GM23338 (cell line): Measurements from ENCODE around the gene MSH3. TPM values are rescaled to one million over a fixed set of nuclear protein-coding genes. Genes with fewer than 3 reads are reported as not detected.

Source experiments
- ATAC-seq: fragments of 200-7000 bp; cut with Tn5 transposase; 3 replicates; pipeline ENCODE4 v1.9.1; 2020
- DNase-seq: peaks from one replicate; pipeline ENCODE4 v3.0.0-alpha.2; 2015; ENCODE audit warnings: low spot score
- H2AFZ ChIP-seq: fragments of 200-600 bp; sonication (generic); 2 replicates; pipeline ENCODE4 v1.8.0; 2016; ENCODE audit warnings: antibody characterized with exemption, mild to moderate bottlenecking, moderate library complexity
- H3F3A ChIP-seq: fragments of 200-600 bp; sonication (generic); replicated peaks from 2 replicates; pipeline ENCODE4 v1.8.0; 2017; ENCODE audit warnings: antibody characterized with exemption, mixed run types, low read depth
- H3K27ac ChIP-seq: fragments of 200-600 bp; sonication (generic); 2 replicates; pipeline ENCODE4 v1.6.1; 2016; ENCODE audit warnings: low read depth
- H3K27me3 ChIP-seq: fragments of 200-600 bp; sonication (generic); 2 replicates; pipeline ENCODE4 v1.8.0; 2016; ENCODE audit warnings: mild to moderate bottlenecking, mixed run types, moderate library complexity; ENCODE audit not compliant: insufficient read depth
- H3K36me3 ChIP-seq: fragments of 200-600 bp; sonication (generic); 2 replicates; pipeline ENCODE4 v1.8.0; 2016; ENCODE audit warnings: mild to moderate bottlenecking; ENCODE audit not compliant: insufficient read depth
- H3K4me1 ChIP-seq: fragments of 200-600 bp; sonication (generic); 2 replicates; pipeline ENCODE4 v1.8.0; 2016; ENCODE audit warnings: mild to moderate bottlenecking, moderate library complexity; ENCODE audit not compliant: insufficient read depth
- H3K4me2 ChIP-seq: fragments of 200-600 bp; sonication (generic); 2 replicates; pipeline ENCODE4 v1.7.1; 2017; ENCODE audit warnings: mixed run types
- H3K4me3 ChIP-seq: fragments of 200-600 bp; sonication (generic); 2 replicates; pipeline ENCODE4 v1.6.1; 2016; ENCODE audit warnings: mixed run types
- H3K79me2 ChIP-seq: fragments of 200-600 bp; sonication (generic); replicated peaks from 2 replicates; pipeline ENCODE4 v1.8.0; 2017; ENCODE audit warnings: mild to moderate bottlenecking; ENCODE audit not compliant: insufficient read depth
- H3K9me2 ChIP-seq: fragments of 200-600 bp; sonication (generic); 2 replicates; pipeline ENCODE4 v1.8.0; 2017; ENCODE audit not compliant: insufficient read depth
- H4K20me1 ChIP-seq: fragments of 200-600 bp; sonication (generic); replicated peaks from 2 replicates; pipeline ENCODE4 v1.8.0; 2017; ENCODE audit warnings: mild to moderate bottlenecking; ENCODE audit not compliant: insufficient read depth
- H3K27ac Mint-ChIP-seq: 2 replicates; pipeline ENCODE4 v1.8.0; 2020; ENCODE audit warnings: inconsistent platforms, mild to moderate bottlenecking, moderate library complexity, mixed read lengths
- H3K27me3 Mint-ChIP-seq: 3 replicates; pipeline ENCODE4 v1.8.0; 2022; ENCODE audit warnings: low read depth, mild to moderate bottlenecking, moderate library complexity, mixed read lengths, inconsistent platforms; ENCODE audit not compliant: insufficient read depth, poor library complexity
- H3K36me3 Mint-ChIP-seq: 3 replicates; pipeline ENCODE4 v1.8.0; 2021; ENCODE audit warnings: low read depth, mild to moderate bottlenecking, inconsistent platforms, moderate library complexity, mixed read lengths
- H3K4me1 Mint-ChIP-seq: 3 replicates; pipeline ENCODE4 v1.8.0; 2020; ENCODE audit warnings: mild to moderate bottlenecking, inconsistent platforms, mixed read lengths
- H3K4me3 Mint-ChIP-seq: 3 replicates; pipeline ENCODE4 v1.8.0; 2021; ENCODE audit warnings: moderate library complexity, mild to moderate bottlenecking, inconsistent platforms, mixed read lengths
- H3K9me3 Mint-ChIP-seq: 3 replicates; pipeline ENCODE4 v1.8.0; 2020; ENCODE audit warnings: moderate library complexity, mild to moderate bottlenecking, inconsistent platforms, mixed read lengths
- CREB1 ChIP-seq: fragments of 250-450 bp; sonication (Bioruptor Pico); IDR thresholded peaks from 2 replicates; pipeline ENCODE4 v1.5.0; 2020; ENCODE audit warnings: low read depth, mild to moderate bottlenecking, moderate library complexity
- EZH2 ChIP-seq: fragments of 200-600 bp; sonication (generic); IDR thresholded peaks from one replicate; pipeline ENCODE4 v1.8.0; 2017; ENCODE audit warnings: antibody characterized with exemption, mild to moderate bottlenecking, low read depth; ENCODE audit not compliant: unreplicated experiment
- EZH2phosphoT487 ChIP-seq: fragments of 200-600 bp; sonication (generic); IDR thresholded peaks from one replicate; pipeline ENCODE4 v1.8.1; 2018; ENCODE audit warnings: antibody characterized with exemption; ENCODE audit not compliant: unreplicated experiment
- JUNB ChIP-seq: IDR thresholded peaks from one replicate; pipeline ENCODE4 v1.6.1; 2016; ENCODE audit warnings: antibody characterized with exemption; ENCODE audit not compliant: unreplicated experiment
- NANOG ChIP-seq: IDR thresholded peaks from 2 replicates; pipeline ENCODE4 v1.6.1; 2016; ENCODE audit warnings: antibody characterized with exemption, borderline replicate concordance
- POLR2AphosphoS5 ChIP-seq: IDR thresholded peaks from 2 replicates; pipeline ENCODE4 v1.6.1; 2016; ENCODE audit warnings: antibody characterized with exemption, low read depth
- STAT1 ChIP-seq: IDR thresholded peaks from one replicate; pipeline ENCODE4 v1.6.1; 2016; ENCODE audit warnings: antibody characterized with exemption; ENCODE audit not compliant: unreplicated experiment
- ZNF114 ChIP-seq: fragments of 250-450 bp; sonication (Bioruptor Pico); IDR thresholded peaks from 2 replicates; pipeline ENCODE4 v1.5.0; 2020; ENCODE audit warnings: mild to moderate bottlenecking, moderate library complexity
- ZNF331 ChIP-seq: fragments of 250-450 bp; sonication (Bioruptor Pico); IDR thresholded peaks from 2 replicates; pipeline ENCODE4 v1.5.0; 2020; ENCODE audit warnings: low read depth, mild to moderate bottlenecking, moderate library complexity
- polyA plus RNA-seq: library from polyadenylated mRNA; unstranded; fragments of >200 nt; fragmentation: Nextera tagmentation; extraction: Ambion mirVana; gene quantifications from 2 replicates; pipeline ENCODE4 v1.2.1, GENCODE V29; 2016
- total RNA-seq: library from RNA; depleted of rRNA; stranded (reverse); fragments of >200 nt; shearing (Covaris generic); gene quantifications from 2 replicates; pipeline ENCODE4 v1.2.3, GENCODE V29; 2014
- TF ChIP-seq, protein P1 (sequence below): IDR thresholded peaks from 2 replicates; pipeline ENCODE4 v1.6.1; 2016; ENCODE audit warnings: antibody characterized with exemption
- TF ChIP-seq, protein P2 (sequence below): fragments of 250-450 bp; sonication (Bioruptor Pico); IDR thresholded peaks from 2 replicates; pipeline ENCODE4 v1.5.0; 2020; ENCODE audit warnings: mild to moderate bottlenecking, moderate library complexity
- TF ChIP-seq, protein P3 (sequence below): IDR thresholded peaks from one replicate; pipeline ENCODE4 v1.6.1; 2018; ENCODE audit warnings: antibody characterized with exemption; ENCODE audit not compliant: unreplicated experiment

The MSH3 gene
- total and polyA plus RNA-seq, 2 experiments from 2014 or later: 13.3 to 16.6 TPM

DNA sequence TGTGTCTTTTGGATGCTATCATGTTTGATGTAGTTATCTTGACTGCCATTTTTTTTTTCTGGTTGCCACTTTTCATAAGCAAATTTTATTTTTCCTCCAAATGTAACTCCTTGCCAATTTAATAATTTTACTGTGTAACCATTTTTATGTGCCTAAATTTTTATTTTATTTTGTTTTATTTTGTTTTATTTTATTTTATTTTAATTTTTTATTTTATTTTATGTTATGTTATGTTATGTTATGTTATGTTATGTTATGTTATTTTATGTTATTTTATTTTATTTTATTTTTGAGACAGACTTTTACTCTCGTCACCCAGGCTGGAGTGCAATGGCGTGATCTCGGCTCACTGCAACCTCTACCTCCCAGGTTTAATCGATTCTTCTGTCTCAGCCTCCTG, 108.1 kb downstream of the MSH3 start:
- DNase-seq: no peak
- no peak overlapping the region for H3K27ac Mint-ChIP-seq
- H3K27ac ChIP-seq: no peak overlapping the region
- no peaks in the 10 kb centered on the region for H3K27me3 Mint-ChIP-seq
- H2AFZ ChIP-seq: no peak overlapping the region
- H3K9me3 Mint-ChIP-seq: no peaks in the 10 kb centered on the region
- TF ChIP-seq EZH2: no peak
- no peak for TF ChIP-seq EZH2phosphoT487
- no peak for TF ChIP-seq POLR2AphosphoS5
- no peak for TF ChIP-seq JUNB
- no peak for TF ChIP-seq NANOG
- no peak for TF ChIP-seq ZNF114 (CRISPR knock-in tag)
- no peak for TF ChIP-seq STAT1
- H3F3A ChIP-seq: no peaks in the 10 kb centered on the region
- no peaks in the 10 kb centered on the region for H3K79me2 ChIP-seq
- no peaks in the 10 kb centered on the region for H3K9me2 ChIP-seq
- H3K4me1 ChIP-seq: peaks cover 9% of the 10 kb centered on the region; the same call in 1 of the 2 replicates
- no peak for ATAC-seq
- H3K4me2 ChIP-seq: no peak overlapping the region
- peaks cover 11% of the 10 kb centered on the region for H3K4me1 Mint-ChIP-seq
- no peaks in the 10 kb centered on the region for H3K36me3 ChIP-seq
- H3K4me3 Mint-ChIP-seq: no peak overlapping the region
- no peak overlapping the region for H3K4me3 ChIP-seq
- H3K27me3 ChIP-seq: no peaks in the 10 kb centered on the region
- H4K20me1 ChIP-seq: no peaks in the 10 kb centered on the region; the same call in 1 of the 2 replicates
- H3K36me3 Mint-ChIP-seq: no peaks in the 10 kb centered on the region; the same call in 2 of the 3 replicates

DNA sequence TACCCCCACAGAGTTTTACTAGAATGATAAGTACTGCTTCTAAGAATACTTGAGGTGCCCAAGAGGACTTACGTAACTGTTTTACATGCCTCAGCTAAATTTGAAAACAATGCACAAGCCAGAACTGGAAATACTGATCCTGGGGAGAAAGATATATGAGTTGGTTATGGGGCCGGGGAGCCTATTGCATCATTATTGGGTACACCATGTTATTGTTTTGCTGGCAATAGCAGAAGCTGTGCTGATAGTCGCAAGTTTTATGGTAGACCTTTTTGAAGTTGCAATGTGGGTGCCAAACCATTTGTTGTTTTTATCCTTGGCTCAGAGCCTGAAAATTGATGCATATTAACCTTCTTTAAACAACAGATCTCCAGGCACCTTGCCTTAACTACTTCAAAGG, 108.8 kb downstream of the MSH3 start:
- Mint-ChIP-seq H3K4me3 (no peak overlapping the region), H3K36me3 (no peaks in the 10 kb centered on the region; the same call in 2 of the 3 replicates), H3K27me3 (no peaks in the 10 kb centered on the region), H3K27ac (no peak overlapping the region), H3K4me1 (peaks cover 11% of the 10 kb centered on the region), H3K9me3 (no peaks in the 10 kb centered on the region)
- H3K36me3 ChIP-seq: no peaks in the 10 kb centered on the region
- H3K9me2 ChIP-seq: no peaks in the 10 kb centered on the region
- H3K4me1 ChIP-seq: peaks cover 9% of the 10 kb centered on the region; the same call in 1 of the 2 replicates
- no peak overlapping the region for H2AFZ ChIP-seq
- no peak overlapping the region for H3K4me3 ChIP-seq
- no peaks in the 10 kb centered on the region; the same call in 1 of the 2 replicates for H4K20me1 ChIP-seq
- no peaks in the 10 kb centered on the region for H3K79me2 ChIP-seq
- H3F3A ChIP-seq: no peaks in the 10 kb centered on the region
- ATAC-seq (no peak), DNase-seq (no peak)
- no peak overlapping the region for H3K27ac ChIP-seq
- no peak overlapping the region for H3K4me2 ChIP-seq
- H3K27me3 ChIP-seq: no peaks in the 10 kb centered on the region
- TF ChIP-seq, protein P1, sequence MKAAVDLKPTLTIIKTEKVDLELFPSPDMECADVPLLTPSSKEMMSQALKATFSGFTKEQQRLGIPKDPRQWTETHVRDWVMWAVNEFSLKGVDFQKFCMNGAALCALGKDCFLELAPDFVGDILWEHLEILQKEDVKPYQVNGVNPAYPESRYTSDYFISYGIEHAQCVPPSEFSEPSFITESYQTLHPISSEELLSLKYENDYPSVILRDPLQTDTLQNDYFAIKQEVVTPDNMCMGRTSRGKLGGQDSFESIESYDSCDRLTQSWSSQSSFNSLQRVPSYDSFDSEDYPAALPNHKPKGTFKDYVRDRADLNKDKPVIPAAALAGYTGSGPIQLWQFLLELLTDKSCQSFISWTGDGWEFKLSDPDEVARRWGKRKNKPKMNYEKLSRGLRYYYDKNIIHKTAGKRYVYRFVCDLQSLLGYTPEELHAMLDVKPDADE: no peak
- TF ChIP-seq, protein P2, sequence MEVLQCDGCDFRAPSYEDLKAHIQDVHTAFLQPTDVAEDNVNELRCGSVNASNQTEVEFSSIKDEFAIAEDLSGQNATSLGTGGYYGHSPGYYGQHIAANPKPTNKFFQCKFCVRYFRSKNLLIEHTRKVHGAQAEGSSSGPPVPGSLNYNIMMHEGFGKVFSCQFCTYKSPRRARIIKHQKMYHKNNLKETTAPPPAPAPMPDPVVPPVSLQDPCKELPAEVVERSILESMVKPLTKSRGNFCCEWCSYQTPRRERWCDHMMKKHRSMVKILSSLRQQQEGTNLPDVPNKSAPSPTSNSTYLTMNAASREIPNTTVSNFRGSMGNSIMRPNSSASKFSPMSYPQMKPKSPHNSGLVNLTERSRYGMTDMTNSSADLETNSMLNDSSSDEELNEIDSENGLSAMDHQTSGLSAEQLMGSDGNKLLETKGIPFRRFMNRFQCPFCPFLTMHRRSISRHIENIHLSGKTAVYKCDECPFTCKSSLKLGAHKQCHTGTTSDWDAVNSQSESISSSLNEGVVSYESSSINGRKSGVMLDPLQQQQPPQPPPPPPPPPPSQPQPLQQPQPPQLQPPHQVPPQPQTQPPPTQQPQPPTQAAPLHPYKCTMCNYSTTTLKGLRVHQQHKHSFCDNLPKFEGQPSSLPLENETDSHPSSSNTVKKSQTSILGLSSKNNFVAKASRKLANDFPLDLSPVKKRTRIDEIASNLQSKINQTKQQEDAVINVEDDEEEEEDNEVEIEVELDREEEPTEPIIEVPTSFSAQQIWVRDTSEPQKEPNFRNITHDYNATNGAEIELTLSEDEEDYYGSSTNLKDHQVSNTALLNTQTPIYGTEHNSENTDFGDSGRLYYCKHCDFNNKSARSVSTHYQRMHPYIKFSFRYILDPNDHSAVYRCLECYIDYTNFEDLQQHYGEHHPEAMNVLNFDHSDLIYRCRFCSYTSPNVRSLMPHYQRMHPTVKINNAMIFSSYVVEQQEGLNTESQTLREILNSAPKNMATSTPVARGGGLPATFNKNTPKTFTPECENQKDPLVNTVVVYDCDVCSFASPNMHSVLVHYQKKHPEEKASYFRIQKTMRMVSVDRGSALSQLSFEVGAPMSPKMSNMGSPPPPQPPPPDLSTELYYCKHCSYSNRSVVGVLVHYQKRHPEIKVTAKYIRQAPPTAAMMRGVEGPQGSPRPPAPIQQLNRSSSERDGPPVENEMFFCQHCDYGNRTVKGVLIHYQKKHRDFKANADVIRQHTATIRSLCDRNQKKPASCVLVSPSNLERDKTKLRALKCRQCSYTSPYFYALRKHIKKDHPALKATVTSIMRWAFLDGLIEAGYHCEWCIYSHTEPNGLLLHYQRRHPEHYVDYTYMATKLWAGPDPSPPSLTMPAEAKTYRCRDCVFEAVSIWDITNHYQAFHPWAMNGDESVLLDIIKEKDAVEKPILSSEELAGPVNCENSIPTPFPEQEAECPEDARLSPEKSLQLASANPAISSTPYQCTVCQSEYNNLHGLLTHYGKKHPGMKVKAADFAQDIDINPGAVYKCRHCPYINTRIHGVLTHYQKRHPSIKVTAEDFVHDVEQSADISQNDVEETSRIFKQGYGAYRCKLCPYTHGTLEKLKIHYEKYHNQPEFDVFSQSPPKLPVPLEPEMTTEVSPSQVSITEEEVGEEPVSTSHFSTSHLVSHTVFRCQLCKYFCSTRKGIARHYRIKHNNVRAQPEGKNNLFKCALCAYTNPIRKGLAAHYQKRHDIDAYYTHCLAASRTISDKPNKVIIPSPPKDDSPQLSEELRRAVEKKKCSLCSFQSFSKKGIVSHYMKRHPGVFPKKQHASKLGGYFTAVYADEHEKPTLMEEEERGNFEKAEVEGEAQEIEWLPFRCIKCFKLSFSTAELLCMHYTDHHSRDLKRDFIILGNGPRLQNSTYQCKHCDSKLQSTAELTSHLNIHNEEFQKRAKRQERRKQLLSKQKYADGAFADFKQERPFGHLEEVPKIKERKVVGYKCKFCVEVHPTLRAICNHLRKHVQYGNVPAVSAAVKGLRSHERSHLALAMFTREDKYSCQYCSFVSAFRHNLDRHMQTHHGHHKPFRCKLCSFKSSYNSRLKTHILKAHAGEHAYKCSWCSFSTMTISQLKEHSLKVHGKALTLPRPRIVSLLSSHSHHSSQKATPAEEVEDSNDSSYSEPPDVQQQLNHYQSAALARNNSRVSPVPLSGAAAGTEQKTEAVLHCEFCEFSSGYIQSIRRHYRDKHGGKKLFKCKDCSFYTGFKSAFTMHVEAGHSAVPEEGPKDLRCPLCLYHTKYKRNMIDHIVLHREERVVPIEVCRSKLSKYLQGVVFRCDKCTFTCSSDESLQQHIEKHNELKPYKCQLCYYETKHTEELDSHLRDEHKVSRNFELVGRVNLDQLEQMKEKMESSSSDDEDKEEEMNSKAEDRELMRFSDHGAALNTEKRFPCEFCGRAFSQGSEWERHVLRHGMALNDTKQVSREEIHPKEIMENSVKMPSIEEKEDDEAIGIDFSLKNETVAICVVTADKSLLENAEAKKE (CRISPR knock-in tag): no peak
- TF ChIP-seq, protein P3, sequence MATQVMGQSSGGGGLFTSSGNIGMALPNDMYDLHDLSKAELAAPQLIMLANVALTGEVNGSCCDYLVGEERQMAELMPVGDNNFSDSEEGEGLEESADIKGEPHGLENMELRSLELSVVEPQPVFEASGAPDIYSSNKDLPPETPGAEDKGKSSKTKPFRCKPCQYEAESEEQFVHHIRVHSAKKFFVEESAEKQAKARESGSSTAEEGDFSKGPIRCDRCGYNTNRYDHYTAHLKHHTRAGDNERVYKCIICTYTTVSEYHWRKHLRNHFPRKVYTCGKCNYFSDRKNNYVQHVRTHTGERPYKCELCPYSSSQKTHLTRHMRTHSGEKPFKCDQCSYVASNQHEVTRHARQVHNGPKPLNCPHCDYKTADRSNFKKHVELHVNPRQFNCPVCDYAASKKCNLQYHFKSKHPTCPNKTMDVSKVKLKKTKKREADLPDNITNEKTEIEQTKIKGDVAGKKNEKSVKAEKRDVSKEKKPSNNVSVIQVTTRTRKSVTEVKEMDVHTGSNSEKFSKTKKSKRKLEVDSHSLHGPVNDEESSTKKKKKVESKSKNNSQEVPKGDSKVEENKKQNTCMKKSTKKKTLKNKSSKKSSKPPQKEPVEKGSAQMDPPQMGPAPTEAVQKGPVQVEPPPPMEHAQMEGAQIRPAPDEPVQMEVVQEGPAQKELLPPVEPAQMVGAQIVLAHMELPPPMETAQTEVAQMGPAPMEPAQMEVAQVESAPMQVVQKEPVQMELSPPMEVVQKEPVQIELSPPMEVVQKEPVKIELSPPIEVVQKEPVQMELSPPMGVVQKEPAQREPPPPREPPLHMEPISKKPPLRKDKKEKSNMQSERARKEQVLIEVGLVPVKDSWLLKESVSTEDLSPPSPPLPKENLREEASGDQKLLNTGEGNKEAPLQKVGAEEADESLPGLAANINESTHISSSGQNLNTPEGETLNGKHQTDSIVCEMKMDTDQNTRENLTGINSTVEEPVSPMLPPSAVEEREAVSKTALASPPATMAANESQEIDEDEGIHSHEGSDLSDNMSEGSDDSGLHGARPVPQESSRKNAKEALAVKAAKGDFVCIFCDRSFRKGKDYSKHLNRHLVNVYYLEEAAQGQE: no peak
- no peak for TF ChIP-seq POLR2AphosphoS5
- TF ChIP-seq CREB1 (CRISPR knock-in tag): no peak
- TF ChIP-seq NANOG: no peak
- no peak for TF ChIP-seq JUNB
- TF ChIP-seq STAT1: no peak
- TF ChIP-seq ZNF114 (CRISPR knock-in tag): no peak
- no peak for TF ChIP-seq ZNF331 (CRISPR knock-in tag)
